Upper lobe of right lung (tissue), 1 donor: ENCODE data around the gene RPS6KA2. TPM values are rescaled to one million over a fixed set of nuclear protein-coding genes. Genes with fewer than 3 reads are reported as not detected.

Experiments
- ATAC-seq: fragments of 200-7000 bp; cut with Tn5 transposase; one replicate; pipeline ENCODE4 v1.9.1; 2020; ENCODE audit warnings: mild to moderate bottlenecking, moderate library complexity
- DNase-seq: peaks from one replicate; pipeline ENCODE4 v3.0.0-alpha.2; 2020
- H3K27ac ChIP-seq: fragments of 200-600 bp; one replicate; pipeline ENCODE4 v1.8.0; 2022
- H3K27me3 ChIP-seq: fragments of 200-600 bp; one replicate; pipeline ENCODE4 v1.8.0; 2022; ENCODE audit warnings: mild to moderate bottlenecking
- H3K36me3 ChIP-seq: fragments of 200-600 bp; one replicate; pipeline ENCODE4 v1.8.0; 2022
- H3K4me1 ChIP-seq: fragments of 200-600 bp; one replicate; pipeline ENCODE4 v1.8.0; 2022
- H3K4me3 ChIP-seq: fragments of 200-600 bp; one replicate; pipeline ENCODE4 v1.8.0; 2022; ENCODE audit warnings: mild to moderate bottlenecking
- H3K9me3 ChIP-seq: fragments of 200-600 bp; one replicate; pipeline ENCODE4 v1.8.0; 2022
- intact Hi-C: fragments of 100-400 bp; cut with DNase I; formaldehyde crosslinking; loops from one replicate; pipeline ENCODE4 v1.11.0; 2022
- total RNA-seq: library from RNA; stranded (reverse); fragmentation: NEBNext Ultra II Directional; extraction: Animal tissue kit (Norgen Biotek cat#: 25700); gene quantifications from one replicate; pipeline ENCODE4 v1.2.1, GENCODE V29; 2021
- TF ChIP-seq, protein P1 (sequence below): fragments of 200-600 bp; IDR thresholded peaks from one replicate; pipeline ENCODE4 v1.8.0; 2022; ENCODE audit warnings: antibody characterized with exemption
- donor health status: DM: no; HTN: yes; CAD: no; lungs with severe emphysema.

RPS6KA2 gene
- total RNA-seq, 1 donor from 2014 or later = 136 TPM

DNA sequence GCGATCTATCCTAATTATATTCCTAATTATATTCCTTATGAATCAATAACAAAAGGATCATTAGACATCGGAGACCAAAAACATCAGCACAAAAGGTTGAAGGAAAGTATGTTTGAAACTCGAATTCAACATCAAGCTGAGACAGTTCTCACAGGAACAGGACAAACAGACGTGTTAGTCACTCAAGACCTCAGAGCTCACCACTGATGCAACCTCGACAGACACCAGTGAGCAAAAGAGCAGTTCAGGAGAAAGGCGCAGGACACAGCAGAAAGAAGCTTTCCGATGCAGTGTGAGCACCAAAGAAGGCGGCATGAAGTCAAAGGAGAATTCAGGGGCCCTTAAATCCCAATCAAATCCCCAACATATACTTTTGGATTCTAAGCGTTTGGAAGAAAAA, 34.2 kb downstream of the RPS6KA2 start:
- no peaks in the 10 kb centered on the region for H3K36me3 ChIP-seq
- no peaks in the 10 kb centered on the region for H3K9me3 ChIP-seq
- no peaks in the 10 kb centered on the region for H3K27me3 ChIP-seq
- ATAC-seq = no peak
- peaks cover 31% of the 10 kb centered on the region for H3K4me1 ChIP-seq
- no peak overlapping the region for H3K27ac ChIP-seq
- TF ChIP-seq, protein P1, sequence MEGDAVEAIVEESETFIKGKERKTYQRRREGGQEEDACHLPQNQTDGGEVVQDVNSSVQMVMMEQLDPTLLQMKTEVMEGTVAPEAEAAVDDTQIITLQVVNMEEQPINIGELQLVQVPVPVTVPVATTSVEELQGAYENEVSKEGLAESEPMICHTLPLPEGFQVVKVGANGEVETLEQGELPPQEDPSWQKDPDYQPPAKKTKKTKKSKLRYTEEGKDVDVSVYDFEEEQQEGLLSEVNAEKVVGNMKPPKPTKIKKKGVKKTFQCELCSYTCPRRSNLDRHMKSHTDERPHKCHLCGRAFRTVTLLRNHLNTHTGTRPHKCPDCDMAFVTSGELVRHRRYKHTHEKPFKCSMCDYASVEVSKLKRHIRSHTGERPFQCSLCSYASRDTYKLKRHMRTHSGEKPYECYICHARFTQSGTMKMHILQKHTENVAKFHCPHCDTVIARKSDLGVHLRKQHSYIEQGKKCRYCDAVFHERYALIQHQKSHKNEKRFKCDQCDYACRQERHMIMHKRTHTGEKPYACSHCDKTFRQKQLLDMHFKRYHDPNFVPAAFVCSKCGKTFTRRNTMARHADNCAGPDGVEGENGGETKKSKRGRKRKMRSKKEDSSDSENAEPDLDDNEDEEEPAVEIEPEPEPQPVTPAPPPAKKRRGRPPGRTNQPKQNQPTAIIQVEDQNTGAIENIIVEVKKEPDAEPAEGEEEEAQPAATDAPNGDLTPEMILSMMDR = no peak
- no peak for DNase-seq
- intact Hi-C loops = no loop called here
- H3K4me3 ChIP-seq = no peak overlapping the region

DNA sequence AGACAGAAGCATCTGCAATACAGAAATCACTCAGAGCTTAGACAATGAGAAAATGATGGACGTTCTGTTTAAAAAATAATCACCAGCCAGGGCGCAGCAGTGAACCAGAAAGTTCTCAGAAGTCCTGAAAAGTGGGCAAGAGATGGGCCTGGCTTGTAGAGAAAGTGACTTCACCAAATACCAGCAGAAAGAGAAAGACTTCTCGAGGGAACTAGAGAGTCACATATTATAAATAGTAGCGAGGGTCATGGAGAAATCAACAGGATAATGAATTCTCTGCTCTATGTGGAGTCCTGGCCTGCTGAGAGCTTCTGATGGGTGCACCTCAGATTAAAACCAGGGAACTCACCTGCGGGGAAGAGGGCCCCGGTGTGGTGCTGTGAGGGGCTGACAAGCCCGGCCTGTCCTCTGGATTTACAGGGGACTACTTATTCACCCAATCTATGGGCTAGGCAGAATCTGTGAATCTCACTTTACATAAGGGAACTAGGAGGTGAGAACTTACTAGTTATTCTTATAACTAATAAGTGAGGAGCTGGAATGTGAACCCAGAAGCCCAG, 35.0 kb downstream of the RPS6KA2 start:
- intact Hi-C loops = no loop called here
- Histone ChIP-seq H3K4me1 (peaks cover 24% of the 10 kb centered on the region), H3K4me3 (no peak overlapping the region), H3K9me3 (no peaks in the 10 kb centered on the region), H3K36me3 (no peaks in the 10 kb centered on the region), H3K27ac (no peak overlapping the region), H3K27me3 (no peaks in the 10 kb centered on the region)
- DNase-seq (no peak), ATAC-seq (no peak)
- TF ChIP-seq, protein P1 = no peak

DNA sequence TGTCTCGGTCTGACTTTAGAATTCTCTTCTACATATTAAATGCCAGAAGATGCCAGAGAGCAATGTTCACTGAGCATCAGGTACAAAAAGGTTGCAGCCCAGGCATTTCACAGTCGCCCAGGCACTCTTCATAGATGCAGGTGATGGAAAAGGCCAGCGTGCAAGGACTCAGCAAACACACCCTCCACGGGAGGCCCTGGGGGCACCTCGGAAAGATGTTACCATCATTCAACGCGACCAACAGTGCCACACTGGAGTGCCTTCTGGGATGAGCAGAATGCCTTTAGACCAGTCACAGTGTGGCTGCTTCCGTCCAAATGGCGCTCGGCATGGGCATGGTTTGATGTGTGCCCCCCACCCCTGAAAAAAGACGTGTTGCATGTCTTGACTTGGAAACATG, 36.0 kb downstream of the RPS6KA2 start:
- no peak overlapping the region for H3K4me3 ChIP-seq
- intact Hi-C loops = no loop called here
- peaks cover 18% of the 10 kb centered on the region for H3K4me1 ChIP-seq
- no peak for DNase-seq
- H3K36me3 ChIP-seq = no peaks in the 10 kb centered on the region
- ATAC-seq = no peak
- H3K27me3 ChIP-seq = no peaks in the 10 kb centered on the region
- no peaks in the 10 kb centered on the region for H3K9me3 ChIP-seq
- no peak overlapping the region for H3K27ac ChIP-seq
- TF ChIP-seq, protein P1 = no peak

DNA sequence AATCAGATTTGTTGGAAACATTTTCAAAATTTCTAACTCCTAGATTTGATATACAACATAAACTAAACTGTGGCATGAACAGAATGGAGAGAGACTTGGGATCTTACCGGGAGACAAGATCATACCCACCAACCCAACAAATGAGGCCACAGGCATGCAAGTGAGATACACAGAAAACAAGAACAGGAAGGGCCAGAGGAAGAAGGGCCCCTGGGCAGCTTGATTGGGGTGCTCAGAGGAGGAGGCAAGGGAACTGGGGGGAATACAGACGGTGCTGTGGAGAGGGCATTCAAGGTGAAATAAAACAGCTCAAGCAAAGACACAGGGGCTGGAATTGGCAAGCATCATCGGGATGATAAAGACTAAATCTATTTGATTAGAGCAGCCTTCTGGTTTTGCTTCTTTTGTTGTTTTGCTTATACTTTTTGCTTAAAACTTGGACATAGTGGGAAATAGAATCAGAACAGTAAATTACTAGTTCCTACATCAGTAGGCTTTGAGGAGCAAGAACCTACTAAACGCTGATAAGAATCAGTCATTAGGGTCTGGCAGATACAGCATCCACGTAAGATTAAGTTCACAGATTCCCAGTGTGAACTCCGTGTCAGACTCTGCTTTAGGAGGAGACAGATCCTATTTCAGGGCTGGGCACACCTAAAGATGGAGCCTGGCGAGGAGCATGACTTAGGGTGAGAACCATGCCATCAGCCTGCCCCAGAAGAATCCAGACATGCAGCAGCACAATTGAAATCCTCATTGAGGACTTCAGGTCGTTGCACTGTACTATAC, 37.1 kb downstream of the RPS6KA2 start:
- Histone ChIP-seq H3K4me1 (peaks cover 18% of the 10 kb centered on the region), H3K36me3 (no peaks in the 10 kb centered on the region), H3K9me3 (no peaks in the 10 kb centered on the region), H3K27me3 (no peaks in the 10 kb centered on the region), H3K4me3 (no peak overlapping the region), H3K27ac (no peak overlapping the region)
- ATAC-seq (no peak), DNase-seq (no peak)
- TF ChIP-seq, protein P1 = no peak
- intact Hi-C loops = no loop called here

DNA sequence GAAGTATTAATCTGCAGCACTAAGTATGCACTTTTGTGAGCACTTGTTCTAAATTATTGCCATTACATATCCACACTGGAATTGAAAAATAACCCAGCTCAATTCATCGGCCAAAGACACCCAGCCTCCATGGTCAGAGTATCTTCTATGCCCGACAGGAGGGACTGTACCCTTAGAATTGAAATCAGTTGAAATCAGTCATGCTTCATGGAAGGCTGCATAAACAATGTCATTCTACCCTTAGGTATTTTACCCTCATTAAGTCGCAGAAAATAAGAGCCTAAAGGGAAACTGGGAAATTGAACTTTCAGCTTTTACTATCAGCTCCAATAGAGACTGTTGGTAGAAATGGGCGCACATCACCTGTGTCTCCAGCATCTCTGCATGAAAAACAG, 37.7 kb downstream of the RPS6KA2 start:
- TF ChIP-seq, protein P1 = no peak
- Histone ChIP-seq H3K4me3 (no peak overlapping the region), H3K27me3 (no peaks in the 10 kb centered on the region), H3K9me3 (no peaks in the 10 kb centered on the region), H3K27ac (no peak overlapping the region), H3K36me3 (no peaks in the 10 kb centered on the region), H3K4me1 (peaks cover 18% of the 10 kb centered on the region)
- intact Hi-C loops = no loop called here
- DNase-seq (no peak), ATAC-seq (no peak)
